ENCODE results near the gene CLEC20A. TPM values are rescaled to one million over a fixed set of nuclear protein-coding genes. Genes with fewer than 3 reads are reported as not detected.
"Not testable (repeated sequence)": the region's sequence is repeated elsewhere in the genome, so short reads cannot be mapped to it uniquely, and the experiment has no call there.

The CLEC20A gene
- total RNA-seq, 2 donors from 2014 or later = 3.0 TPM; not detected in 1

DNA sequence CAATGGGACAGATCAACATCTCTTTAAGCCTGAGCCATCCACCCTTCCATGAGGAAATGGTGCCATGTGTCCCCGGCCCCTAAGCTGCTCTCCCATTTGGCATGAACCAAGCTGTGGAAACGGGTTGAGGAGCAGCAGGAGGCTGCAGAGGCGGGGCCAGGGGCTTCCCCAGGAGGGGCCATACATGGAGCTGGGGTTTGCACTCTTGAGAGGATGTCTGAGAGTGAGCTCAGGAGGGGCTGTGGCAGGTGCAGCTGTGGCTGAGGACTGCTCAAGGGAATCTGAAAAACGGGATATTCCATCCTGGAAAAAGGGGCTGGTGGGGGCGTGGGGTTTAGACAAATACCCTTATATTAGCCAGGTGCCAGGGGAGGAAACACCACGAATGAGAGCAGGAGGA, 7.1 kb upstream of the CLEC20A start:
- Histone ChIP-seq H3K9me3 (no peaks in the 10 kb centered on the region), H3K27me3 (replicated peaks; ENCODE audit: insufficient read depth) (no peaks in the 10 kb centered on the region), H3K4me3 (no peak overlapping the region), H3K27ac (no peak overlapping the region), H3K4me1 (ENCODE audit: control insufficient read depth in 1 of 2, low read depth in 2 of 2) (no peaks in the 10 kb centered on the region), H3K36me3 (no peaks in the 10 kb centered on the region)
- DNase-seq (ENCODE audit: low spot score) (no peak), ATAC-seq (ENCODE audit: insufficient number of reproducible peaks, low FRiP score, low read depth) (no peak)
- TF ChIP-seq, protein P1, sequence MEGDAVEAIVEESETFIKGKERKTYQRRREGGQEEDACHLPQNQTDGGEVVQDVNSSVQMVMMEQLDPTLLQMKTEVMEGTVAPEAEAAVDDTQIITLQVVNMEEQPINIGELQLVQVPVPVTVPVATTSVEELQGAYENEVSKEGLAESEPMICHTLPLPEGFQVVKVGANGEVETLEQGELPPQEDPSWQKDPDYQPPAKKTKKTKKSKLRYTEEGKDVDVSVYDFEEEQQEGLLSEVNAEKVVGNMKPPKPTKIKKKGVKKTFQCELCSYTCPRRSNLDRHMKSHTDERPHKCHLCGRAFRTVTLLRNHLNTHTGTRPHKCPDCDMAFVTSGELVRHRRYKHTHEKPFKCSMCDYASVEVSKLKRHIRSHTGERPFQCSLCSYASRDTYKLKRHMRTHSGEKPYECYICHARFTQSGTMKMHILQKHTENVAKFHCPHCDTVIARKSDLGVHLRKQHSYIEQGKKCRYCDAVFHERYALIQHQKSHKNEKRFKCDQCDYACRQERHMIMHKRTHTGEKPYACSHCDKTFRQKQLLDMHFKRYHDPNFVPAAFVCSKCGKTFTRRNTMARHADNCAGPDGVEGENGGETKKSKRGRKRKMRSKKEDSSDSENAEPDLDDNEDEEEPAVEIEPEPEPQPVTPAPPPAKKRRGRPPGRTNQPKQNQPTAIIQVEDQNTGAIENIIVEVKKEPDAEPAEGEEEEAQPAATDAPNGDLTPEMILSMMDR (IDR thresholded peaks at IDR 0.05) = no peak

DNA sequence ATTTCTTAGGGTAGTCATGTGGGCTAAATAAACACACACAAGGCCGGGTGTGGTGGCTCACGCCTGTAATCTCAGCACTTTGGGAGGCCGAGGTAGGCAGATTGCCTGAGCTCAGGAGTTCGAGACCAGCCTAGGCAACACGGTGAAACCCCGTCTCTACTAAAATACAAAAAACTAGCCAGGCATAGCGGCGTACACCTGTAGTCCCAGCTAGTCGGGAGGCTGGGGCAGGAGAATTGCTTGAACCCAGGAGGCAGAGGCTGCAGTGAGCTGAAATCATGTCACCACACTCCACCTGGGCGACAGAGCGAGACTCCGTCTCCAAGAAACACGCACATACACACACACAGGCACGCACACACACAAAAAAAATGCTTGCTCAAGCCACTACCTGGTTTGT, 6.6 kb upstream of the CLEC20A start:
- not testable (repeated sequence) for H3K9me3 ChIP-seq; DNase-seq (ENCODE audit: low spot score); H3K27ac ChIP-seq; H3K27me3 ChIP-seq (replicated peaks; ENCODE audit: insufficient read depth); H3K4me3 ChIP-seq; ATAC-seq (ENCODE audit: insufficient number of reproducible peaks, low FRiP score, low read depth); H3K36me3 ChIP-seq; H3K4me1 ChIP-seq (ENCODE audit: control insufficient read depth in 1 of 2, low read depth in 2 of 2)

DNA sequence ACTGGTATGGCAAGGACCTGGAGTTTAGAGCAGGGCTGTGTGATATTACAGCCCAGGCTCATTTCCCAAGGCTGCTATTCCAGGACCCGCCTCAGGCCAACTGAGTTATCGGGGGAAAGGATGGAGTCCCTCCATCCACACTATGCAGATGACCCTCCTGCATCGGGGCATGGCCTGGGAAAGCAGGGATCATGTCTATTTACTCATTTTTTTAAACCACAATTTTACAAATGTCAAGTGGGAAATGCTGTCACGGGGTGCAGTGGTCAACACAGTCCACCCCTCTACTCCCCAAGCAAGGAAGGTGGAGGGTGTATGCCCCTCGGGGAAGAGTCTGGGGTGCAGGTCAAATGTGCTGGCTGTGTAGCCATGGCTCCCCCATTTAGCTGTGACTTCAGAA, 6.1 kb upstream of the CLEC20A start:
- ATAC-seq (ENCODE audit: insufficient number of reproducible peaks, low FRiP score, low read depth) (no peak), DNase-seq (ENCODE audit: low spot score) (no peak)
- H3K27me3 ChIP-seq (replicated peaks; ENCODE audit: insufficient read depth) = no peaks in the 10 kb centered on the region
- no peak overlapping the region for H3K4me3 ChIP-seq
- TF ChIP-seq, protein P1 (IDR thresholded peaks at IDR 0.05) = no peak
- no peaks in the 10 kb centered on the region for H3K36me3 ChIP-seq
- H3K9me3 ChIP-seq = no peaks in the 10 kb centered on the region
- no peak overlapping the region for H3K27ac ChIP-seq
- H3K4me1 ChIP-seq (ENCODE audit: control insufficient read depth in 1 of 2, low read depth in 2 of 2) = no peaks in the 10 kb centered on the region

DNA sequence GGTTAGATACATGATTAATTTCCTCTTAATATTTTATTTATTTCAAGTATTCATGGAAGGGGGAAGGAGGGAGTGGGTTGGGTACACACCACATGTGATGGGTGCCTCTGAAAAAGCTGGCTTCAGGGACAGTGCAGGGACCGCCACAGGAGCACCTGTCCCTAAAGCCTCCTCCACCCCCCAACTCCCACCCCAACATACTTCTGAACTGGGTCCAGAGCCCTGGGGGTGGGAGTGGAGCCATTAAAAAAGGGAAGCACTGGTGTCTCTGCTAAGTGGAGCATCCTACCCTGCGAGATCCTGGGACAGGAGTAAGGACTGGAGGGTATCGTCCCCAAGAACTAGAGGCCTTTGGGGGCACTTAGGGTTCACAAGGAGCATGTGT, 5.6 kb upstream of the CLEC20A start:
- no peaks in the 10 kb centered on the region for H3K27me3 ChIP-seq (replicated peaks; ENCODE audit: insufficient read depth)
- TF ChIP-seq, protein P1 (IDR thresholded peaks at IDR 0.05) = no peak
- H3K9me3 ChIP-seq = no peaks in the 10 kb centered on the region
- H3K4me3 ChIP-seq = no peak overlapping the region
- ATAC-seq (ENCODE audit: insufficient number of reproducible peaks, low FRiP score, low read depth) (no peak), DNase-seq (ENCODE audit: low spot score) (no peak)
- H3K4me1 ChIP-seq (ENCODE audit: control insufficient read depth in 1 of 2, low read depth in 2 of 2) = no peaks in the 10 kb centered on the region
- H3K36me3 ChIP-seq = no peaks in the 10 kb centered on the region
- no peak overlapping the region for H3K27ac ChIP-seq

DNA sequence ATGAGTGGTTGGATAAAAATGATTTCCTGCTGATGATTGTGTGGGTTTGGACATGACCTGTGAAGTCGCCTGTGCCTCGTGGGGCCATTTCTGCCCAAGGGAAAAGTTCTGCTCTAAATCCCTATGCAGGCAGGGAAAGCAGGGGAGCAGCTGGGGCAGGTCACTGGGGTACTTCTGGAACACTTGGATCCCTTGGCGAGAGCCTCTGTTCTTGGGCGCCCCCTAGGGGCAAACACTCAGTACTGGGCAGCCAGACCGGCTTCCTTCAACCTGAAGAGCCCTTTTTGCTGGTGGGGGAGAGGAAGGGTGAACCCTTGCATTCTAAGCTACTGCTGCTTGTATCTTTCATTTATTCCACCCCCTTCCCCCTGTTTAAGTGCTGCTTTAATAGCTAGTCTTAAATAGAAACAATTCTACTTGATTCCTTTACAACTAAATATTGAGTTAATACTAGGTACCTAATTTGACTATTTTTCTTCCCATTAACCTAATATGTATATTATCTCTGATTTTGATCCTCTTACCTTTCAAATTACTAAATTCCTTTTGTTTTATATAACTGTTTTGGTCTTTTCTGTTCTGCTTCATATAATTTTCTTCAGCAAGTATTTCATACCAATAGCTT, 5.1 kb upstream of the CLEC20A start:
- DNase-seq (ENCODE audit: low spot score) = no peak
- no peak for ATAC-seq (ENCODE audit: insufficient number of reproducible peaks, low FRiP score, low read depth)
- Histone ChIP-seq H3K27ac (no peak overlapping the region), H3K4me1 (ENCODE audit: control insufficient read depth in 1 of 2, low read depth in 2 of 2) (no peaks in the 10 kb centered on the region), H3K9me3 (no peaks in the 10 kb centered on the region), H3K4me3 (no peak overlapping the region), H3K36me3 (no peaks in the 10 kb centered on the region), H3K27me3 (replicated peaks; ENCODE audit: insufficient read depth) (no peaks in the 10 kb centered on the region)
- TF ChIP-seq, protein P1 (IDR thresholded peaks at IDR 0.05) = peak; percentile 80

DNA sequence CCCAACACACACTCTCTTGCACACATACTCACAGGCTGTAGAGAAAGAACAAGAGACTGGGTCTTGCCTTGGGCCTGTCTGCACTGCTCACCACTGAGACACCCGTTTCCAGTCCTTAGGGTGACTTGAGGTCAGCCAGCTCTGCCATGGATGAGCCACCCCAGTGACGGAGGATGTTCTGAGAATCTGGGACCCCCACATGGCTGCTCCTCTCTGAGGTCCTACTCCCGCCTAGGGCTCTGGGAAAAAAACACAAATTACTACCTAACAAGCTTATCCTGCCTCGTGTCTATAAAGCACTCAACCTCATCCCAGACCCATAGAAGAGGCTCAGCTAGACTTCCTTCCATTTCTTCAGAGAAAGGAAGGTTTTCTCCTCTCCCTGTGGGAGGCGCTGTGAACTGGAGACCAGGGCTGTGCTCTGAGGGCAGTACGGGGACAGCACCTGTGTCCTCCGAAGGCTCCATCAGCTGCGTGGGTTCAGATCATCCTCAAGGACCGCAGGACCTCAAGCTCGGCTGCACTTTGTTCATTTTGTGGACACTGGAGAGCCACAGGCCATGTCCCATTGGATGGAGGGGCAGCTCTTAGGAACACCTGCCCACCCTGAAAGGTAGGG, 4.3 kb upstream of the CLEC20A start:
- H3K27ac ChIP-seq = no peak overlapping the region
- H3K4me3 ChIP-seq = no peak overlapping the region
- H3K9me3 ChIP-seq = no peaks in the 10 kb centered on the region
- H3K4me1 ChIP-seq (ENCODE audit: control insufficient read depth in 1 of 2, low read depth in 2 of 2) = no peaks in the 10 kb centered on the region
- DNase-seq (ENCODE audit: low spot score) = no peak
- ATAC-seq (ENCODE audit: insufficient number of reproducible peaks, low FRiP score, low read depth) = no peak
- H3K27me3 ChIP-seq (replicated peaks; ENCODE audit: insufficient read depth) = no peaks in the 10 kb centered on the region
- H3K36me3 ChIP-seq = no peaks in the 10 kb centered on the region
- TF ChIP-seq, protein P1 (IDR thresholded peaks at IDR 0.05) = no peak

Measured in thoracic aorta (tissue), 2 donors.